Right ventricle myocardium superior (tissue), 1 donor: ENCODE results near the gene LBR. TPM values are rescaled to one million over a fixed set of nuclear protein-coding genes. Genes with fewer than 3 reads are reported as not detected.
A peak's percentile ranks its signal among the peaks of the same experiment; 100 is the strongest.

ENCODE experiments used
- ATAC-seq: fragments of 200-7000 bp; cut with Tn5 transposase; one replicate; pipeline ENCODE4 v1.9.1; 2020; ENCODE audit warnings: mild to moderate bottlenecking; ENCODE audit not compliant: poor library complexity
- DNase-seq: peaks from one replicate; pipeline ENCODE4 v3.0.0-alpha.2; 2020
- intact Hi-C: fragments of 100-400 bp; cut with DNase I; formaldehyde crosslinking; loops from one replicate; pipeline ENCODE4 v1.11.2; 2022
- total RNA-seq: library from RNA; stranded (reverse); fragmentation: NEBNext Ultra II Directional; extraction: Animal tissue kit (Norgen Biotek cat#: 25700); gene quantifications from one replicate; pipeline ENCODE4 v1.2.1, GENCODE V29; 2021
- donor health status: DM: no; HTN: yes; CAD: no; lungs with severe emphysema.

LBR gene
- total RNA-seq, 1 donor from 2014 or later = 11.7 TPM

DNA sequence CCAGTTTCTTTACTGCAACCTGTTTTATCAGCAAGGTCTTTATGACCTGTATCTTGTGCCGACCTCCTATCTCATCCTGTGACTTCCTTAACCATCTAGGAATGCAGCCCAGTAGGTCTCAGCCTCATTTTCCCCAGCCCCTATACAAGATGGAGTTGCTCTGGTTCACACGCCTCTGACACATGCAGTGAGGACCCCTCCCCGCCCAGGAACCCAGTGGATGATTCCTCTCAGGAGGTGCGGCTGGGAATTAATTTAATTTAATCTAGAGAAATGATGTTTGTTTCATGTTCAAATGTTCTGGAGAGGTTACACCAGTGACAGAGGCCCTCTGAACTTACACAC, 39.0 kb upstream of the LBR start:
- no peak for ATAC-seq

GRCh38 chr1:225465793-225466517, 38.1 kb upstream of the LBR start:
- DNase-seq (peak; percentile 22), ATAC-seq (no peak)
- intact Hi-C loops = no loop called here

More for the DNA sequence above, 39.0 kb upstream of the LBR start:
- intact Hi-C loops = no loop called here
- DNase-seq = no peak

DNA sequence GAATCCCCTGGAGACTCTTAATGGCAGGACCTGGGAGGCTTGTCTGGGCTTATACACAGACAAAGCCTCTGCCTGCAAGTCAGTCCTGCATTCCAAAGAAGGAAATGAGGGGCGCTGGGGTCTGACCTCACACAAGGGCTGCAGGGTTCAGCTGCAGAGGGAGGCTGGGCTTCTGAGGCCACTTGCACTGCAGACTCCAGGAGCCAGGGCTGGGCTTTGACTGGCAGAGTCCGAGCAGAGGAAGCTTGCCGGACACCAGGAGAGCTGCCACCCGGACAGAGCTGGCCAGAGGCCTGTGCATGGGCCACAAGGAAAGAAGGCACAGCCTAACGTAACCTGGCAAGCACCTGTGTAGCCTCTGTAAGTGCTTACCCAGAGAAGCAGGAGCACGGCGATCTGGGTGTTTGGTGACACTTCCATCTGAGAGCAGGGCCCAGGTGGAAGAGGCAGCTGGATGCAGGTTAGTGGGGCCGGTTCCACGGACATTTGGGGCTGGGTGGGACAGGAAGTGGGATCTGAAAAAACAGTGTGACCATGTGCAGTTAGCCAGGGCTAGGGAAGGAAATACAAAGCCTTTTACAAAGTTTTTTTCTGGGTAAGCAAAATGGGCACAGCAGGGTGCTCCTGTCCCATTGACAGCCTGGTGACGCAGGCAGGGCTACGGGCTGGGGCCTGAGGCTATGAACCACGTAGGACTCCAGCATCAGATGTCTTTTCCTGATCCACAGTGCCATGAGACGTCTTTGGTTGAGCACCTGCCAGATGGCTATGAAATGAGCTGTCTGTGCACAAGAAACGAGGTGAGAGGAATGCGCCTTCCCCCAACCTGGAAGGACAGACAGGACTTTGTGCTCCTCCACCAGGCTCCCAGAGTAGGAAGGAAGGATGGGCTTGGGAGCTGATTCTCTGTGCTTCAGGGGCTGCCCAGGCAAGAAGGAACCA, 37.3 kb upstream of the LBR start:
- ATAC-seq = no peak
- DNase-seq = peak; percentile 35
- intact Hi-C loops = no loop called here

GRCh38 chr1:225462714-225463574, 35.1 kb upstream of the LBR start:
- peak; percentile 41 for DNase-seq
- intact Hi-C loops = no loop called here

DNA sequence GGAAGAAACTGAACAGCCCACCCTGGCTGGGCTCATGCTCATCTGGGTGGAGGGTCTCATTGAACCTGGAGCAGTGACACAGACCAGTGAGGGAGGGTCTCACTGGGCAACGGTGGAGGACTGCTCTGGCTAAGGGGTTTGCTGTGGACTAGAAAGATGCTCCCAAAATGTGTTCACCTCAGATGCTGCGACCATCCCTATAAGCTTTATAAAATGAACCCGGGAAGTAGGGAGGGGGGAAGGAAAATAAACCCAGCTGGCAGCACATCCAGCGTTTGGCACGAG, 34.5 kb upstream of the LBR start:
- DNase-seq = no peak
- ATAC-seq = no peak
- intact Hi-C loops = no loop called here

More at GRCh38 chr1:225462714-225463574, 35.1 kb upstream of the LBR start:
- ATAC-seq = no peak

GRCh38 chr1:225461533-225462428, 33.9 kb upstream of the LBR start:
- ATAC-seq (no peak), DNase-seq (peak; percentile 39)

GRCh38 chr1:225460737-225461532, 33.1 kb upstream of the LBR start:
- no peak for ATAC-seq
- intact Hi-C loops = no loop called here
- DNase-seq = peak; percentile 25

More at GRCh38 chr1:225461533-225462428, 33.9 kb upstream of the LBR start:
- intact Hi-C loops = no loop called here

DNA sequence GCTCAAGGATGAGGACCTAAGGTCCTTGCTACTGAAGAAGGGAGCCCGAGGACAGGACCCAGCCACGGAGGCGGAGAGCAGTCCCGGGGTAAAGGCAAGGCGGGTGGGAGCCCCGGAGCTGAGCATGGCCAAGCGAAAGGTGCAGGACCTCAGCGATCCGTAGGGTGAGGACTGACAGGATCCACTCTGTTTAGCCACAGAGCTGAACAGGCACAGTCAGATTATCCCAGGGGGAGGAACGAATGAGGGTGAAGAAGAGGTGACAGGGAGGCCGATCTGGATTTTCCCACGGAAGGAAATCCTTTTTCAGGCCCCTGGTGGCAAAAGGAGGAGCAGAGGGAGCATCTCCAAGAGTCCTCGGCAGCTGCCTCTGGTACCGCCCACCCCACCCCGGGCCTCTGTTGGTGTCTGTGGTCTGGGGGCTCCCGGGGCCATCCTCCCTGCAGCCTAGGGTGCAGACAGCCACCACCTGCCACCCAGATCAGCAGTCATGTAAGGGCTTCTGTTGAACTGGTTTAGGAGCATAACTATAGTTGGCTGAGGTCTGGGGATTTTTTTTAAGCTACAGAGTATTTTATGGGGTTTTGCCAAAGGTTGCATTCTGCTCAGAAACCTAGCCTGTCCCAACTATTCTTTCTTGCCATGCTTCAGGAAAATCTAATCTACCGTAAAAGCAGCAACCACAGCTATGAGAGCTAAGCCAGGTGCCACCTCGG, 32.3 kb upstream of the LBR start:
- intact Hi-C loops = no loop called here
- peak; percentile 35 for DNase-seq

GRCh38 chr1:225458222-225458631, 30.4 kb upstream of the LBR start:
- intact Hi-C loops = no loop called here
- DNase-seq (no peak), ATAC-seq (peak; percentile 18)

More for the DNA sequence above, 32.3 kb upstream of the LBR start:
- ATAC-seq = peak; percentile 18

- intact Hi-C loops = no loop called here
- no peak for ATAC-seq
- DNase-seq = peak; percentile 8
These were observed 26.9 kb upstream of the LBR start for GRCh38 chr1:225454733-225455132.

DNA sequence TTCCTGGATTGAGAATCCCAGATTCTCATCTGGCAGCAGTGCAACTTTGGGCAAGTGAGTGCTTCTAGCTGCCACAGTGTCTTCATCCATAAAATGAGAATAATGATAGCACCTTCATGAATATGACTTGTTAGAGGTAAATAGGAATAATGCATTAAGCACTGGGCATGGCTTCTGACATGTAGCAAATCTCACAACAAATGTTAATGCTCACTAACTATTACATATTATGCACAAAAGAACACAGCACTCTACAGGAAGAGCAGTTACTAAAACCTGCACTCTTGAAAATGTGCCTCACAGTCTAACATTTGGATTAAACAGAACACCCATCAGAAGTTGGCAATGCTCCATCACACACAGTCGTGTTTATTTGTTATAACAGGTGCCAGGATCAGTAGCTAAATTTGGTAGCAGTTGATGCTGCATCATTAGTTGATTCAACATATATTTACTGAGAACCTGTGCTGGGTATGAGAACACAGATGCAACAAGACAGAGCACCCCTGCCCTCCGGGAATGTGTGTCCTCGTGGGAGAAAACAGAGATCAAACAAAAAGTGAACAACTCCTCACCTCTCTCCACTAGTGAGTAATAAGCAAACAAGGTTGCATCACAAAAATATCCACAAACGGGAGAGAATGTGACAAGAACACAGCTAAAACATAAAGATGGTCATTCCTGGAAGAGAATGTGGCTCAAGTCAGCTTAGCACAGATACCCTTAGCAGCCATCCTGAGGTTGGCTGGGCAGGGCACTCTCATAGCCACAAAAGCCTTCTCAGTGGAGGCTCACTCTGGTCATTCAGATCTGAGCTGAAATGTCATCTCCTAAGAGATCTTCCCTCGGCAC, 26.2 kb upstream of the LBR start:
- ATAC-seq (no peak), DNase-seq (no peak)
- intact Hi-C loops = no loop called here

DNA sequence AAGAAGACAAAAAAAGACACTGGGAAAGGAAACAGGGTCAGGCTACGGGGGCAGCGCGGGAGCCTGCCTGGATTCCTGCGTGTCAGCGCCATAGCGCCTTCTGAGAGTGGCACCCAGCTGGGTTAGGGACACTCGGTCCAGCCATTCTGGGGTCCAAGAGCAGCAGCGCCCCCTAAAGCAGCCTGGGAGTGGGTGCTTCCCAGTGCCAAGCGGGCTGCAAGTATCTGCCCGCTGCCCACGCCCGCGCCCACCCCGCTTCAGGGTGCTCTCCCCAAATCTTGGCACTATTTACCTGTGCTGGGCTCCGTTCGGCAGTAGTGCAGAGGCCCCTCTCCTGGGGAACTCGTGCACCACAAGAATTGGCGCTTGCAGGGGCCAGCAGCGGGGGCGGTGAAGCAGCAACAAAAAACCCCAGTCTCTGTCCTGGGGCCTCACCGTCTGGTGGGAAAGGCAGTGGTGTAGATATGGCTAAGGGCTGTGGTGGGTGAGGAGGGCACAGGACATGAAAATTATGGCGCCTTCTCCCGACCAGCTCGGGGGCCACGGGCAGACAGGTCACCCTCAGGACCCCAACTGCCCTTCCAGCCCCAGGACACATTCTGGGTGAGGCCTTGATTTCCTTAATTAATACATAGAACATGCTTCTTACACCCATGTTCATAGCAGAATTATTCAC, 24.1 kb upstream of the LBR start:
- DNase-seq (no peak), ATAC-seq (no peak)
- intact Hi-C loops = no loop called here

GRCh38 chr1:225451340-225451739, 23.5 kb upstream of the LBR start:
- ATAC-seq (no peak), DNase-seq (no peak)
- intact Hi-C loops = no loop called here

DNA sequence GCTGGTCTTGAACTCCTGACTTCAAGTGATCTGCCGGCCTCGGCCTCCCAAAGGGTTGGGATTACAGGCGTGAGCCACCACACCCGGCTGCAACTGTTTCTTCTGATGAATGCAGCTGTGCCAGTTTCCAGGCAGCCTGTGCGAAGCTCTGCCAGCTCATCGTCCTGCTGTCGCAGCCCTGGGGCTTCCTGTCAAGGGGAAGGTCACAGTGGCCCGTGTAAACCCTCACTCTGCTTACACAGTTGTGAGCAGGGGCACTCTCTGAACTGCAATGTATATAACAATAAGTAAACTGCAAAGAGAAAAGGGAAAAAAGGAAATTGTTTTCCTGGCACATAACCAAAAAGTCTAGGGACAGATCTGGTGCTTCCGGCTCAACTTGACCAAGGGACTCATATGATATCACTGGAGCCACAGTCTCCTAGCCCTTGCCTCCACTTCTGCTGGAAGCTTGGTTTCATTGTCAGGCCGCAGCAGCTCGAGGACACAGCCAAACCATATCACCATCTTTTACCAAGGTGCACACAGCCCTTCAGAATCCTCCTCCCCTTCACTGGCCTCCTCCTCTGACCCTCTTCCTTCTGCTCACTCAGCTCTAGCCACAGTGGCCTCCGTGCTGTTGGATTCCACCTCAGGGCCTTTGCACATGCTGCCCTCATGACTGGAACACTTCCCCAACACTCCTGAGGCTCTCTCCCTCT, 22.8 kb upstream of the LBR start:
- intact Hi-C loops = no loop called here
- peak; percentile 71 for DNase-seq
- ATAC-seq = peak; percentile 45

- ATAC-seq (no peak), DNase-seq (no peak)
- intact Hi-C loops = no loop called here
These were observed 21.9 kb upstream of the LBR start for GRCh38 chr1:225449774-225450173.
